ENCODE data around the gene IGLON5.

IGLON5 gene

GRCh38 chr19:51339313-51339686 is 27.9 kb downstream of the IGLON5 start:
- no peak for DNase-seq (ENCODE audit: low read depth)

DNA sequence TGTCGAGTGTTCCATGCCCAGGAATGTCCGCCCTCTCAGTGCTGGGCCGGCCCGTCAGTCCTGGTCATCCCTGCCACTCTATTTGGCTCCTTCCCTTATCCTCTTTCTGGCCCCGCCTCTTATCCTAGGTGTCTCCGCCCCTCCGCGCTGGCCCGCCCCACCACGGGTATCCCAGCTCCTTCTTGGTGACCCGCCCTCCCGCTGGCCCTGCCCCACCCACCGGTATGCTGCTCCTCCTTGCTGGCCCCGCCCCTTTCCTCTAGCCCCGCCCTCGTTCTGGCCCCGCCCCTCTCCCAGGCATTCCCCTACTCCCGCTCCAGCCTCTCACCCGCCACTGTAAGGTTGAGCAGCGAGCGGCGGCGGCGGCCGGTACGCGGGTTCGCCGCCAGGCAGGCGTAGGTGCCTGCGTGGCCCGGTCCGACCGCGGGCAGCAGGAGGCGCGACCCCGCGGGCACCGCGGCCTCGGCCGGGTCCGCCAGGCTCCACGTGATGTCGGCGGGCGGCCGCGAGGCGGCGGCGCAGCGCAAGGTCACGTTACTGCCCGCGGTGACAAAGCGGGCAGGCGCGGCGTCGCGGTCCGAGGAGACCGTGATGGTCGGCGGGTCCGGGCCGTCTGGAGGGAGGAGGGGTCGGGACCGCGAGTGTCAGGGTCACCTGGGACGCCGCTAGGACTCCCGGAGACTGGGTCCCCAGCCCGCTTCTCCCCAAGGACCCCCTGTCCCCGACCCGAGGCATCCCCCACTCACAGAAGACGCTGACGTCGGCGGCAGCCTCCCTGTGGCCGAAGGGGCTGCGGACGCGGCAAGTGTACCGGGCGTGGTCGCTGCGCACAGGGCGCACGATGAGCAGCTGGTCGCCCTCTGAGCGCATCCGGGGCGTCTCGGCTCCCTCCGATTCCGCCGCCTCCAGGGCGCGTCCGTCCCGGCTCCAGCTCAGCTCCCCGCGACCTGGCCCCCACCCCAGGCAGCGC is 28.5 kb downstream of the IGLON5 start:
- peak; percentile 86 for DNase-seq (ENCODE audit: low read depth)

DNA sequence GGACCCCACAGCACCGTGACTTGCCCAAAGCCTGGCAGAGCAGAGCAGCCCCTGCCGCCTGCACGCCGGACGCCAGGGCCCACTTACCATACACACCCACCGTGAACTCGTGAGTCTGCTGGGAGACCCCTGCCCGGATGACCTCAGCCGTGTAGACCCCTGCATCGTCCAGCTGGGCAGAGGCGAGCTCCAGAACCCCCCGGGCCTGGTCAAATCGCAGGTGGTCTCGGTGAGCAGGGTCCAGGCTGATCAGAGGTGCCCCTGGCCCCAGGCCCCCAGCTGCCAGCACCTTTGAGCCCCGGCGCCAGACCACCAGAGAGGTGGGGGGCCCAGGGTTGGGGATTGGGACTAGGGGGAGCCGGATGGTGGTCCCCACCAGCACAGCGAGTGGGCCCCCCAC is 29.6 kb downstream of the IGLON5 start:
- no peak for DNase-seq (ENCODE audit: low read depth)

DNA sequence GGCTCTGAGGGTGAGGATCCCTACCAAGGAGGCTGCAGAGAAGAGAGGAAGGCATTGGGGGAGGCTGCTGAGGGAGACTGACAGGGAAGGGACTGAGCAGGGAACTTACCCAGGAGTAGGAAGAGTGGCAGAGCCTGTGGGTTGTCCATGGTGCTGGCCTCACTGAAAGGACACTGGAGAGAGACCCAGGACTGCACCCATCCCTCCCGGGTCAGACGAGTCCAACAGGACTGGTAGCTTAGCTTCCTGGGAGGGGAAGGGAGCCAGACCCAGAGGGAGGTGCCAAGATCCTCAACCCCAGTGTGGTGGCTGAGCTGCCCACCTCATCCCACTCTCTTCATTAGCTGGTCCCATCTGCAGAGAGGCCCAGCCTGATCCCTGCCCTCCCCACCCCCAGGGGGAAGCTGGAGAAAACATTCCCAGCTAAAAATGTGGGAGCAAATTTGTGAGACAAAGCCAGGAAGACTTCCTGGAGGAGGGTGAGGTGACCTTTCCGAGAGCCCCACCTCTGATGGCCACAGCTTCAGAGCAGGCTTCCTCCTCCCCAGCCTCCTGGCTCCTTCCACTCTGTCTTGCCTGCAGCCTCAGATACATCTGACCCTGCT is 30.6 kb downstream of the IGLON5 start, which contains the start of gene VSIG10L:
VSIG10L (minus strand) TSS at position 164 of the 605 bp plus-strand sequence; CDS start at position 149, 15 bp downstream.
- DNase-seq (ENCODE audit: low read depth), result no peak

GRCh38 chr19:51342631-51343569 is 31.5 kb downstream of the IGLON5 start:
- DNase-seq (ENCODE audit: low read depth), result no peak

DNA sequence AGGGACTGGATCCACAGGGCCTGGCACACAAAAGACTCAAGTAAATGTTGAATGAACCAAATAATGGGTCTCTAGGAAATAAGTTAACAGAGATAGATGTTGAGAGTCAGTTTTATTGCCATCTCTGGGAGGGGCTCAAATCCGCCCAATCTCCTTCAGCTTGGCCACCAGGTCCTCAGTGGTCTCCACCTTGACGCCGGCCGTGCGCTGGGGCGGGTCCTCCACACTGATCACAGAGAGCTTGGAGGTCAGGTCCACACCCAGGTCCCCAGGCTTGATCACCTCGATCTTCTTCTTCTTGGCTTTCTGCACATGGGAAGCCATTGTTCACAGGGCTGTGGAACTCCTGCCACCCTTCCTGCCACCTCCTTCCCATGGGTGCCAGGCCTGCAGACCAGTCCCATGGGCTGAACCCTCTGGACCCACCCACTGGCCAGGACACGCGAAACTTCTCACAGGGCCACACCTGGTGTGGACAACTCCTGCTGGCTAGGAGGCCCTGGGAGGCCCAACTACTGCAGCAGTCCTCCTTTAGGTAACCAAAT is 33.7 kb downstream of the IGLON5 start:
- no peak for DNase-seq (ENCODE audit: low read depth)

DNA sequence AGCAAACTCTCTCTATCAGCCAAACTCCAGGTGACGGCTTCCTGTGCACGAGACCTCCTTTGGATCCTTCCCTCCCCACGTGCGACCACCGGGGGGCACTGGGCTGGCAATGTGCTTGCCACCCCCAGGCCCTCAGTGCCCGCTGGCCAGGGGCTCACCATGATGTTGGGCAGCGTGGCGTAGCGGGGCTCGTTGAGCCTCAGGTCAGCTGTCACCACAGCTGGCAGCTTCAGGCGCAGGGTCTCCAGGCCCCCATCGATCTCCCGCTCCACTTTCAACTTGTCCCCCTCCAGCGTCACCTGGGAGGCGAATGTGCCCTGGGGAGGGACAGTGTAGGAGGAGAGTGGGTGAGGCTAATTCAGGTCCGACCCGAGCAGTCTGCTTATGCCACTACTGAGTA is 35.3 kb downstream of the IGLON5 start:
- no peak for DNase-seq (ENCODE audit: low read depth)

DNA sequence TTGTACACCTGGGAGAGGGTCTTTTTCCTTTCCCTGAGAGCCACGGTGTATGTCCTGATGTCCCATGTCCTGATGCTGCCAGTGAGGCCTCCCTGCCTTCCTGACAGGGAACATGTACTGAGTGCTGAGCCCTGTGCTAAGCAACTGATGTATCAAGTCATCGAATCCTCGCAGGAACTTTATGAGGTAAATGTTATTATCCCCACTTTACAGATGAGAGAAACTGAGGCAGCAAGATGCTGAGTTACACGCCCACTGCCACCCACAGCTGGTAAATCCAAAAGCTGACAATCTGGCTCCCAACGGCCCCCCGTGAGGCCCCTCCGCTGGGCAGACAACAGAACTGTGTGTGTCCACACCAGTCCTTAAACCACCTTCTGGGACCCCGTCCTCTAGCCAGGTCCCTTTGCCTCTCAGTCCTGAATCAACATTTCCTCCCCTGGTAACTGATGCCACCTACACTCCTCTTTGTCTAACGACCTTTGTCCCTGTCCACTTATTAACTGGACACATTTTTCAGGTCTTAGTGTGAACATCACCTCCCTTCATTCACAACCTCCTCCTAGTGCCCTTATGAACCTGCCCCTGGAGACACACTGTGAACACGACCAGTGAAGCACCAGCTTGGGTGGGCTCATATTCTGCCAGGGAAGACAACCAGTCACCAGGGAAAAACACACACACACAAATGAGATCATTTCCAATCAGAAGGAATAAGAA is 35.9 kb downstream of the IGLON5 start:
- no peak for DNase-seq (ENCODE audit: low read depth)

DNA sequence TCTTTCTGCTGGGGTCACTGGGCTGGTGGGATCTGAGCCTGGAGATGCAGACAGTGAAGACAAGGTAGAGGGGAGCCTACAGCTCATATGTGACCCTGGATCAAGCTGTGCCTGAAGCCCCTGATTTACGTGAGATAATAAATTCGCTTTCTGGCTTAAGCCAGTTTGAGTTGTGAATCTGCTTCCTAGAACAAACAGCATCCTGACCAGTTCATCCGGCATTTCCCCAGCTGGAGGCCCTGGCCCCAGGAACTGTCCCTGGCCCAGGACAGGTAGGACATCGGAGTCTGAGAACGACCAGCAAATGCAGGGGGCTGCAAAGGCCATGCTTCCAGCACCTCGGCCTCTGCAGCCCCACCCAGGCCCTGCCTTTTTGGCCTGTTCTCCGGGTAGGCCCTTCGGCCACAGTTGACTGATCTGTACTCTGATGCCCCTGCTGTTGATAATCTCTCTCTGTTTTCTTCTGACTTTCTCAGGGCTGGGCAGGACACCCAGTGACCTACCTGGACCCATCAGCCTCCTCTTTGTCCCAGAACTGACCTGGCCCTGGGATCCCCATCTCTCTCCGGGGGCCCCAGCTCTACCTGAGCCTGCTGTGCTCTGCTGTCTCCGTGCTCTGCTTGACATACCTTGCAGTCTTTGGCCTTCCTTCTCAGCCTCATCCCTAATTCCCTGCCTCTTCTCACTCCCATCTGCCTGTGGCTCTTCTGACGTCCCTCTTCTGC is 40.0 kb downstream of the IGLON5 start:
- DNase-seq (ENCODE audit: low read depth), result no peak

- no peak for DNase-seq (ENCODE audit: low read depth)
Measured at GRCh38 chr19:51352783-51353360, 41.4 kb downstream of the IGLON5 start.

GRCh38 chr19:51354103-51354741 is 42.8 kb downstream of the IGLON5 start:
- DNase-seq (ENCODE audit: low read depth), result no peak

GRCh38 chr19:51354742-51355148 is 43.3 kb downstream of the IGLON5 start:
- DNase-seq (ENCODE audit: low read depth), result no peak

DNA sequence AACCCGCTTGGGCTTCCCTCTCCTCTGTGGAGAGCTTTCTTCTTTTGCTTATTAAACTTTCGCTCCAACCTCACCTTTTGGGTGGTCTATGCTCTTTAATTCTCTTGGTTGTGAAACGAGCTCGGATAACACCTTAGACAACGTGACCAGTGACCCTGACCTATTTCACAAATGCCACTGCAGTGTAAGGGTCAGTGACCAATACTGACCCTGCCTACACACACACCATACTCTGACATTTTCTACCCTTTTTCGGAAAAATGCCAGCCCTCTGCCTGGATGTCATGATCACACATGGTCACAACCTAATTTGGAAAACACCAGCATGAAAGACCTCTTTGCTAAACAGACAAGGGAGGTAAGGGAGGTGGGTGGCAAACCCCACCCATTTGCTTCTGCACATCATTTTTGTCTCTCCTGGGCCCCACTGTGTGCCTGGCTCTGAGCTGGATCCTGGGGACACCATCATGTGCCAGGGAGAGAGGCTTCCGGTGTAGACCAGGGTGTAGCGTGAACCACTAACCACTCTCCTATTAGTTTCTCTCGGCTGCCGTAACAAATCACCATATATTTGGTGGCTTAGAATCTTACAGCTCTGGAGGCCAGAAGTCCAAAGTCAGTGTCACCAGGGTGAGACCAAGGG is 44.8 kb downstream of the IGLON5 start:
- DNase-seq (ENCODE audit: low read depth), result no peak

DNA sequence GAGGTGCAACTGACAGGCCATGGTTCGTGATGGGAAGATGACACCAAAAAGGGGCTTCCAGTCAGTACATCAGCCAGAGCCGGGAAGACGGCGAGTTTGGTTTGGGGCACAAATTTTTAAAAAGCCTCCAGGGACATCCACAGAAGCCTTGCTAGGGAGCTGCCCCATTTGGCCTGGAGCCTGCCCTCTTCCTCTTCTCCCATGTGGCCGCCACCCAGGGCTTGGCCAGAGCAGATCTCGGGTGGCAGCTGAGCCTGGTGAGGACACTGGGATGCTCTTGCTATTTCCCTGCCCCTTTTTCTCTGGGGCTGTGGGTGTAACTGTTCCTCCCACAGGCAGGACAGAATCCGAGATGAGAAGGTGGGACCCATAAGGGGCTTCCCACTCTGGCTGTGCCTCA is 46.5 kb downstream of the IGLON5 start:
- DNase-seq (ENCODE audit: low read depth), result no peak

GRCh38 chr19:51359294-51359693 is 47.9 kb downstream of the IGLON5 start:
- no peak for DNase-seq (ENCODE audit: low read depth)

DNA sequence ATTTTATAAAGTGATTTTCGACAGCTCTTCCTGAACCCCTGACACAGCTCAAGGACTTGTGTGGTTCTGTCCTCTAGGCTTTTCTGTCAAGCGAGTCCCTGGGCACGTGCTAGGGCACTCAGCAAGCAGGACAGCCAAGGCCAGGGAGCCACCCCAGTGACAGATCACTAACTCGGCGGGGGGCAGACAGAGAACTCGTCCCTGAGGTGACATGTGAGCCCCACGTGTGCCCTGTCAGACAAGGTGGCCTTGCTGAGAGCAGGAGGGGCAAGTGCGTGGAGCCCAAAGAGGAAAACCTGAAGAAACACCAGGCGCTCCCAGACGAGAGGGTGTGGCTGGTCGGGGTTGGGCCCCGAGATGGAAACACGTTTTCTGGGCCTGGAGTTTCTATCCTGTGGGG is 49.8 kb downstream of the IGLON5 start:
- no peak for DNase-seq (ENCODE audit: low read depth)

- no peak for DNase-seq (ENCODE audit: low read depth)
Measured at GRCh38 chr19:51364200-51365106, 53.0 kb downstream of the IGLON5 start.

All from T-helper 22 cell (primary cell).